Esophagus mucosa (tissue), 1 donor: ENCODE data around the gene OIT3. TPM values are rescaled to one million over a fixed set of nuclear protein-coding genes. Genes with fewer than 3 reads are reported as not detected.
"Not testable (repeated sequence)": the region's sequence is repeated elsewhere in the genome, so short reads cannot be mapped to it uniquely, and the experiment has no call there.

Experiments
- ATAC-seq: fragments of 200-7000 bp; cut with Tn5 transposase; one replicate; pipeline ENCODE4 v1.9.1; 2020
- total RNA-seq: library from RNA; stranded (reverse); gene quantifications from one replicate; pipeline ENCODE4 v1.2.4, GENCODE V29; 2023
- donor health status: DM: yes; HTN: yes; CAD: no.

Gene OIT3
- total RNA-seq, result not detected

DNA sequence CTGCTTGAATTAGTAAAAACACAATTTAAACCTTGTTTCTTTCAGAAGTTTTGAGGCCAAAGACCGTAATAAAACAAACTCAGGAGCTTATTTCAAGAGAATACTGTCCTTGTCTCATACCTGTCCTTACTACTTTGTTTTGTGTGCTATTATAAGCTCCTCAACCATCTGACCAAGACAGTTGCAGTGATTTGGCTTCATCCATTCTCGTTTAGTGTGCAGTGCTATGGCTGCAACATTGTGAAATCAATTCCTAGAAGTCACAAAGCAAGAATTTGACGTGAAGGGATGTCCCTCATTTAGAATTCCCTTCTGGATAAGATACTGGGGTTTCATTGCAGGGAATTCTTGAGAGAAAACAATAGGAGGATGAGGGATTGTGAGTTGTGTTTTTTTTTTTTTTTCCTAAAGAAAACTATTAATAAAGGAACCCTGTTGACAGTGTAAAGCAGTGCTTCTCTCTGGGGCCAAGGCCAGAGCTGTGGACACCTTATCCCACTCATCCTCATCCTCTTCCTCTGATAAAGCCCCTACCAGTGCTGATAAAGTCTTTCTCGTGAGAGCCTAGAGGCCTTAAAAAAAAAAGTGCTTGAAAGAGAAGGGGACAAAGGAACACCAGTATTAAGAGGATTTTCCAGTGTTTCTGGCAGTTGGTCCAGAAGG is at the start of gene OIT3:
TSS of gene OIT3 (plus strand) at position 604 of the 663 bp plus-strand sequence. CDS start 60 bp downstream, outside the sequence.
- no peak for ATAC-seq

DNA sequence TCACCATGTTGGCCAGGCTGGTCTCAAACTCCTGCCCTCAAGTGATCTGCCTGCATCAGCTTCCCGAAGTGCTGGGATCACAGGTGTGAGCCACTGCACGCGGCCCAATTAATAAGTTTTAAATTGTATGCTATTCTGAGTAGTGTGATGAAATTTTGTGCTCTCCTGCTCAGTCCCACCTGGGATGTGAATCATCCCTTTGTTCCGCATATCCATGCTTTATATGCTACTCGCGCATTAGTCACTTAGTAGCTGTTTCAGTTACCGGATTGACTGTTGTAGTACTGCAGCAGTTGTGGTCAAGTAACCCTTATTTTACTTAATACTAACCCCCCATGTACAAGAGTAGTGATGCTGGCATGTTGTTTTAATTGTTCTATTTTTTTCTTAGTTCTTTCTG is 47.3 kb upstream of the OIT3 start:
- ATAC-seq, result peak; percentile 96

DNA sequence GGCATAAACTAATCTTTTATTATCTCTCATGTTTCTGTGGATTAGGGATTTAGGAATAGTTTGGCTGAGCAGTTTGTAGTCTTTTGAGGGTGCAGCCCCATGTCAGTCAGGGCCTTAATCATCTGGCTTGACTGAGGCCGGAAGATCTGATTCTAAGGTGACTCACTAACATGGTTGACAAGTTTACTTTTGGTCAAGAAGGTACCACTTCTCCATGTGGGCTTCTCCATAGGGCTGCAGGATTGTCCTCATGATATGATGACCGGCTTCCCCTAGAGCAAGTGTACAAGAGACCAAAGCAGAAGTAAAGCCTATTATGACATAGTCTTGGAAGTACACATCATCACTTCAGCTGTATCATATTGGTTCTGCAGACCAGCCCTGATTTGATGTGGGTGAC is 45.9 kb upstream of the OIT3 start:
- ATAC-seq, result peak; percentile 60

DNA sequence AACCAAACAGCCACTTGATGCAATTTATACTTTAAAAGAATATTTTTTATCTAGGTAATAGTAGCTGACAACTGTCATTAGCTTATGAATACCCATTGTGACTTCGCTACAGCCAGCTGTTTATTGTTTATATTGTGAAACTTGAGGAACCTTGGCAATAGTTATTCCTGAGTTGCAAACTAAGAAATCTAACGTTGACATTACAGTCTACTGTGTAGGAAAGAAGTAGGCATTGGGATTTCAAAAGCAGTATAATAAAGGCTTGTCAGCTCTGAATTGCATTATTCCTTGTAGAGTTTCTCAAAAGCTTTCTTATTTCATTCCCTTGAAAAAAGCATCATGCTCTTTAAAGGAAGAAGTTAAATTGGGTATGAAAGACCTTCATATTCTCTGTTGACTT is 42.7 kb upstream of the OIT3 start:
- ATAC-seq, result no peak

DNA sequence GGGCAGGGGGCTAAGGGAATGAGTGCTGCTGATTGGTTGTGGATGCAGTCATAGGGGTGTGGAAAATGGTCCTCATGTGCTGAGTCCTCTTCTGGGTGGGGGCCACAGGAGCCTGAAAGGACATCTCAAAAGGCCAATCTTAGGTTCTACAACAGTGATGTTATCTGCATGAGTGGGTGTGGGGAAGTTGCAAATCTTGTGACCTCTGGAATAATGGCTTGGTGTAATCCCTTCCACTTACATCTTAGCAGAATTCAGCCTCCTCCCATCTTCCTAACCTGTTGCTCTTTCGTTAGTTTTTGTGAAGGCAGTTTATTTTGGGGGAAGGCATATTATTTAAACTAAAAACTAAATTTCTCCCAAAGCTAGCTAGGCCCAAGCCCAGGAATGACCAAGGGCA is 42.0 kb upstream of the OIT3 start:
- no peak for ATAC-seq

DNA sequence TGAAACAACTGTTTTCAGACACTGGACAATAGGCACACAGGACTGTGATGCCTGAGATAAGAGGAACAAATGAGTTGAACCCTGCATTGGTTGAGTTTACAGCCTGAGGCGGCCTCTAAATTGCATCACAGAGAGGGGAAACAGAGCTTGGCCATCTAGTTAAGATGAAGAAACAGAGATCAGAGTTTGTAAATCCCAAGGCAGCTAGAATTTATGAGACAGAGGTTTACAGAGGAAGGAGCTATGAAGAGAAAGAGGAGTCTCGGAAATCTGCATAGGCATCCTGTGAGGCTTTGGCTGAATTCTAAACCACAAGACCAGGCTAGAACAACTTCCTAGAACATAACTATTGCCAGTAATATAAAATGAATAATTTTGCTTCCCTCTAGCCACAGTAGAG is 41.0 kb upstream of the OIT3 start:
- no peak for ATAC-seq

DNA sequence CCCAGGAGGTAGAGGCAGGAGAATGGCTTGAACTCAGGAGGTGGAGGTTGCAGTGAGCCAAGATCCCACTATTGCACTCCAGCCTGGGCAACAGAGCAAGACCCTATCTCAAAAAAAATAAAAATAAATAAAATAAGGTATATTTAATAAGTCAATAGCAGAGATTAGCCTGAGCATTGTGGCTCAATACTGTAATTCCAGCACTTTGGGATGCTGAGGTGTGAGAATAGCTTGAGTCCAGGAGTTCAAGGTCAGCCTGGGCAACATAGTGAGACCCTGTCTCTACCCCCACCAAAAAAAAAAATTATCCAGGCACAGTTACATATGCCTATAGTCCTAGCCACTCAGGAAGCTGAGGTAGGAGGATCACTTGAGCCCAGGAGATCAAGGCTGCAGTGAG is 38.4 kb upstream of the OIT3 start:
- ATAC-seq, result no peak

DNA sequence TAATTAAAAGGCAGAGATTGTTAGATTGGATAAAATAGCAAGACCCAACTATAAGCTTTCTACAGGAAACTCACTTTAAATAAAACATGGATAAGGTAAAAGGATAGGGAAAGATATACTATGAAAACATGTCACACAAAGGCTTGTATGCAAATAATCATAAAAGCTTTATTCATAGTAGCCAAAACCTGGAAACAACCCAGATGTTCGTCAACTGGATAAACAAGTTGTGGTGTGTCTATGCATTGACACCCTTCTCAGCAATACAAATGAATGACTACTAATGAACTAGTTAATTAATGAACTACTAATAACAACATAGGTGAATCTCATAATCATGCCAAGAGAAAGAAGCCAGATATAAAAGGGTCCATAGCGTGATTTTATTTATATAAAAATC is 37.7 kb upstream of the OIT3 start:
- ATAC-seq, result peak; percentile 62

DNA sequence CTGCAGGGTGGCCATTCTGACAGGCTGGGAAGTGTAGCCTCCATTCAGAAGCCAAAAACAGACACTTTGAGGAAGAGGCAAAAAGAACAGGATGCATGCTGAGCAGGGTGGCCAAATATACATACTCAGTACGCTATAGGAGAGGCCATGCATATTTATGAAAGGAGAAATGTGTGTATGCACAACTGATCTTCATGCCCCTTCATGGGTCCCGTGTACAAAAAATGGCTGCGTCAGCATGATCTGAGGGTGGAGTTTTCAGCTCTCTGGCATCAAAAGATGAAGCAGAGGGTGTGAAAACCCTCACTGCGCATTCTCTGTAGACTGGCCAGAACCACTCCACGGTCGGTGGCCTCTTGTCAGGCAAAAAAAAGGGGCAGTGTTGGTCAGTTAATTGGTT is 35.5 kb upstream of the OIT3 start:
- ATAC-seq, result no peak

DNA sequence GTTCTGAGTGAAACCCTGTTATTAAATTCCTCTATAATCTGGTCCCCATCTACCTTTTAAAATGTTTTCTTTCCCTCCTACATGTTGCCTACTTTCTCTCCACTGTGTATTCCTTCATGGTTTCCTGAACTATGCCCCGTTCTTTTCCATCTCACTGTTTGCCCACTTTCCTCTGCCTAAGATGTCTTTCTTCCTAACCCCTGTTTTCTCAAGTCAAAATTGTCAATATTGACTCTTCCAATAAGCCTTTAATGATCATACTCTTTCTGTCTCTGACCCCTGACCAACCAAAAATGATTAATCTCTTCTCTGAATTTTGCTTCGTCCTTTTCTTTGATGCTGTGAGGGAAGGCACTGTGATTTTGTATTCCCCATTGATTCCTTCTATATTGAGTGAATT is 30.6 kb upstream of the OIT3 start:
- no peak for ATAC-seq

DNA sequence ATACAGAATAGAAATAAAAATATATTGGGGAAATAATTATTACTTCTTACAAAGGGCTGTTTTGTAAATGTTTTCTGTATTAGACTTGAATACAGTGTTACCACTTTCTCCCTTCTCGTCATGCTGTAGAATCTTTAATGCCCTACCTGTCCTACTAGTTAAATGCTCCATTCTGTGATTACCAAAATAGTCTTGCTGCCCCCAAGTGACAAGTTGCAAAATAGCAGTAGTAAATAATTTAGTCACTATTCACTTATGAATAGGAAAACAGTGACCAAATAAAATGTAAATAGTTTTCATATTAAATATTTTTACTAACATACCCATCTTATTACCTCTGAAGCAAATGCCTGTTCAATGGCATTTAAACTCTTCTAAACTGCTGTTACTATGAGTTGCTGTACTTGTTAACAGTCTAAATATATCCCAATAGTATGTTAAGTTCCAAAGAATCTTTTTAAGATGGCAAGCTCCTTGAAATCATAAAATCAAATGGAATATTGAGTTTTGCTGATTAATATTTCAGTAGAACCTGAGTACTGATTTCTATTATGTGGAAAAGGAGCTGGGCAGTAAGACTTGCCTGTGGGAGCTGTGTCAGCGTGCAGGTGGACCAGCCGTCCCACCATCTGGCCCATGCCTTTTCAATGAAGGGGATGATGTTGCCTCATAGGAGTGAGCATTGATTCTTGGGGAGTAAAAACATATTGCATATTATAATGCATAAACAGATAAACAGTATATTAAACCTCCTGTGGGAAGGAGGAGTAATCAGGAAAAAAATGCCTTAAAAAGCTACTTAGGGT is 18.1 kb upstream of the OIT3 start:
- peak; percentile 50 for ATAC-seq

DNA sequence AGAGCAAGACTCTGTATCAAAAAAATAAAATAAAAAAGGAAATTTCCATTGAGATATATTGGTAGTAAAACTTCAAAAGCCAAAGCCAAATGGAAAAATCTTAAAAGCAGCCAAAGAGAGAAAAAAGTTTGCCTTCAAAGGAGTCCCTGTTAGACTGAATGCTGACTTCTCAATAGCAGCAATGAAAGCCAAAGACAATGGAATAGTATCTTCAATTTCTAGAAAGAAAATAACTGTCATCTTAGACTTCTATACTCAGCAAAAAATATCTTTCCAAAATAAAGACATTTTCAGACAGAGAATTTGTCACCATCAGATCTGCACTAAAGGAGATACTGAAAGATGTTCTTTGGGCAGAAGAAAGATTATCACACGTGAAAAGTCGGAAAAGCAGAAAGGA is 14.3 kb upstream of the OIT3 start:
- ATAC-seq, result no peak

DNA sequence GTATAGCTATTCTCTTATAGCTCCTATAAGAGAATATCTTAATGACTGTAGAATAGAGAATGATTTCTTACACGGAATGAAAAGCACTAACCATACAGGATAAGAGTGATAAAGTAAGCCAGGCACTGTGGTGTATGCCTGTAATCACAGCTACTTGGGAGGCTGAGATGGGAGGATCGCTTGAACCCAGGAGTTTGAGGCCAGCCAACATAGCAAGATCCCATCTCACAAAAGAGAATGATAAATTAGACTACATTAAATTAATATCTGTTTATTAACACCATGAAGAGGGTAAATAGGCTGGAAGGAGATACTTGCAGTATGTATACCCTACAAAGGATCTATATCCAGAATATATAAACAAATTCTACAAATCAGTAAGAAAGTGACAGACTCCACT is 12.2 kb upstream of the OIT3 start:
- ATAC-seq, result no peak

DNA sequence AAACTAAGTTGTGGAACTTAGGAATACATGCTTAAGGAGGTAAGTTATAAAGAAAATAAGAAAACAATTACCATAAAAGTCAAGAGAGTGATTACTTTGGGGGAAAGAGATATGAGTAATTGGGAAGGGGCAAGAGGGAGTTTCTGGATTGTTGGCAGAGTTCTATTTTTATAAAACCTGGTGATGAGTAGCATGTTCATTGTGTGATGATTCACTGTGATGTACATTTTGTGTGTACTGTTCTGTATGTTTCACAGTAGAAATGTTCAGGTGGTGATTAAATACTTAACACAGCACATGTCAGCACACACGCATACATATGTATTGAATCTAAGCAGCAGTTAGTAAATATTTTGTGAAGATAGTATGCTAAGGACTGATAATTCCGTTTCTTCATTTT is 9.7 kb upstream of the OIT3 start:
- no peak for ATAC-seq

DNA sequence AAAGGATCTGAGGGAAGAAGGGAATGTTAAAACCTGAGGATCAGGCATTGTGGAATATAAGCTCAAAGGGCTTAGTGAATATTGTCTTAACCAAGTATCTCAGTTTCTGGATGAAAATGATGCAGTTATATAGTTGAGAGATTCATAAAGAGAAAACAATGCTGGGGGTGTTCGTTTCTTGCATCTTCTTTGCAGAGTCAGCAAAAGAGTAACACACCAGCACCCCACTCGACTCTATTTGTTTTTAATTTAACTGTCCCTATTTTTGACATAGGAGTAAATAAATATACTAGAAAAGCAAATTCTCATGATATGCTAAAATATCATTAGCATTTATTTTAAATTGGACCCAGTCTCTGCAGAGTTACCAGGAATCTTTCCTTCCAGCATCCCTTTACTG is 7.6 kb upstream of the OIT3 start:
- ATAC-seq, result no peak

DNA sequence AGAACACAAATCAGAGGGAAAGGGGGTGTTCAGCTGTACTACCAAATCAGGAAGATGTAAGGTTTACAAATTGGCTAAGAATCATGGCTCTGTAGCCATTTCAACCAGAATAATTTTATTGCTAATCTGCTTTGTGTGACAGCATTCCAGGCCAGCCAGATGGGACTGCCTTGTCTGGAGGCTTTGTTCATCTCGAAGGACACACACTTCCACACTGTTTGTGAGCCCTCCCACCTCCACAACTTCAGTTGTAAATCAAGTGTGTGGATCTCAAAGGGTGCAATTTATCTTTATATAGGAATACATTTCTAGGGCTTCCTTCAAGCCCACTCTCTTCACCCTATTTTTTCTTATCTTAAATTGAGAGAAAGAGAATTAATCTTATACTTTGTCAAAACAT is 6.9 kb upstream of the OIT3 start:
- ATAC-seq, result no peak

DNA sequence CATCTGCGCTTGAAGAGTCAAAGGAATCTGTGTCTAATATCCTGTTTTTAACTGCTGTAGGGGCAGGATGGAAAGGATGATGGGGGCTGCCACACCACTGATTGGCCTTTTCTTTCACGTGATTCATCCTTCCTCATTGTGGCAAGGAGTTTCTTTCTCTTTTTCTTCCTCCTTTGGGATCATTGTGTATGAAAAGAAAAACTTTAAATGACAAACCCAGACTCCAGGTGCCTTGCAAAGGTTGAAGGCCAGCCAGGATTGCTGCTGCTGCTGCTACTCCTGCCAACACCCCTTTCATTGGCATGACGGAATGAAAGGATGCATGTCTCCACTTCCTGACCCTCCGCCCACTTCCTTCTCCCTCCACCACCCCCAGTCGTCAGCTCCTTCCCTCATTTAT is 6.5 kb upstream of the OIT3 start:
- no peak for ATAC-seq

DNA sequence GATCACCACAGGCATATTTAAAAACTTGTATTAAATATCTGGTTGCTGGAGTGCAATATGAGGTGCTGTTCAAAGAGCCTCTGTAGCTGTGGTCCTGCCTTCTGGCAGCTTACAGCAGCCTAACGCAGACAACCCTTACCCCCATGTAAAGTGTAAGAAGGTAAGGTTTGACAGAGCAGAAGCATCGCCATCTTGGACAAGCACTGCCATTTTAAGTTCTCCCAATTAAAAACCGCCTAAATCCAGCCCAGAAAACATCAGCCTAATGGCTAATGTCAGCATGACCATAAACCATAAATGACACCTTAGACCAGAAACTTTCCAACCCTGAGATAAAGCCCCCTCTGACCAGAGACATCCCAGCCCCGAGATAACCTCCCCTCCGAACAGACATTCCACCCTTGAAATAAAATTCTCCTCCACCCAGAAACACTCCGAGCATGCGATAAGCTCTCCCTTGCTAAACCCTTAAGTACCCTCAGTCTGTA is 5.3 kb upstream of the OIT3 start:
- no peak for ATAC-seq

DNA sequence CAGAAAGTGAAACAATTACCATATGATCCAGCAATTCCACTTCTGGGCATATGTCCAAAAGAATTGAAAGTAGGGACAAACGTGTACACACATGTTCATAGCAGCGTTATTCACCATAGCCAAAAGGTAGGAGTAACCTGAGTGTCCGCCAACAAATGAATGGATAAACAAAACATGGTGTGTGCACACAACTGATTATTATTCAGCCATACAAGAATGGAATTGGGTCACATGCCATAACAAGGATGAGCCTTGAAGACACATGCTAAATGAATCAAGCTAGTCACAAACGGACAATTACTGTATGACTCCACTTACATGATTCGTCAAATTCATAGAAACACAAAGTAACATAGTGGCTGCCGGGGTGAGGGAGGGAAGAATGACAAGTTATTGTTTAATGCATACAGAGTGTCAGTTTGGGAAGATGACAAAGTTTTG is 4.1 kb upstream of the OIT3 start:
- ATAC-seq, result peak; percentile 97

DNA sequence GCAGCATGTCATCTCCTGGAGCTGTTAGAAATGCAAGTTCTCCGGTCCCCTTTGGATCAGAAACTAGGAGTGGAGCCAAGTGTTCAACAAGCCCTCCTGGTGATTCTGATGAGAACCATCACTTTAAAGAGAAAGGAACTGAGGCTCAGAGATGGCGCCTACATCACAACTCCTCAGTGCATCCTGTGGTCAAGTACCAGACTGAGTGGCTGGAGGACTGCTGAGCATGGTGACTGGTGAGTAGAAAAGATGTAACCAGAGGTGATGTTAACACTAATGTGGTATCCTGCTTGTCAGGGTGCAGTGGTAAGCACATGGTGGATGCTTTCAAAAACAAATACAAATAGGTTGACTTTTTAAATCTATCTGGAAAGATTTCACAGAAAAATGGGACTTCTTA is 3.5 kb upstream of the OIT3 start:
- no peak for ATAC-seq

DNA sequence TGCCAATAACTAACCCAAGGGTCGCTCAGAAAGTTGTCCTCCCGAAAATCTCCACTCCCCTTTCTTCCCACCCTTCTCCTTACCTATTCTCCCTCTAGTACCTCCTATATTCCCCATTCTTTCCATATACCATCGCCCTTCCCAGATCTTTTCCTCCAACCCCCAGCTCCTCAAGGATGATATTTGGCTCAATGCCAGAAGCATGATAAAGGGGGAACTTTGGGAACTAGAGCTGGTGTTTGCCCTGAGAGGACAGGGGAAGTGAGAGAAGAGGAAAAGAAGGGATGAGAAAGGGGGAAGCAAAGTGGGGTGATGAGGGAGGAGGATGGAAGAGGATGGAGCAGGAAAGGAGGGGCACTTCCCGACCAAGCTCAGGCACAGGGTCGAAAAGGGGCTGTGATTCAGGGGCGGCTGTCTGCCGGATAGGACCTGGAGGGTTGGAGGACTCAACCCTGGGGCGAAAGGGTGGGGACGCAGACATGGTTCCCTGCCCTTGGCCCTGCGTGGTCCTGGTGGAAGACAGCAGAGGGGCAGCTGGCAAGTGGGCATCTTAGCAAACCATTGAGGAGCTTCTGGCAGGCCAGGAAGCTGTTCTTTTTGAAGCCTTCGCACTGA is 1.8 kb downstream of the OIT3 start:
- ATAC-seq, result no peak

DNA sequence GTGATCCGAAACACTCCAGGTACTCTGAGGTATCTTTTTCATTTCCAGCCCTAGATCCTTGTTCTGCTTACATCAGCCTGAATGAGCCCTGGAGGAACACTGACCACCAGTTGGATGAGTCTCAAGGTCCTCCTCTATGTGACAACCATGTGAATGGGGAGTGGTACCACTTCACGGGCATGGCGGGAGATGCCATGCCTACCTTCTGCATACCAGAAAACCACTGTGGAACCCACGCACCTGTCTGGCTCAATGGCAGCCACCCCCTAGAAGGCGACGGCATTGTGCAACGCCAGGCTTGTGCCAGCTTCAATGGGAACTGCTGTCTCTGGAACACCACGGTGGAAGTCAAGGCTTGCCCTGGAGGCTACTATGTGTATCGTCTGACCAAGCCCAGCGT is 5.1 kb downstream of the OIT3 start:
- ATAC-seq, result no peak

DNA sequence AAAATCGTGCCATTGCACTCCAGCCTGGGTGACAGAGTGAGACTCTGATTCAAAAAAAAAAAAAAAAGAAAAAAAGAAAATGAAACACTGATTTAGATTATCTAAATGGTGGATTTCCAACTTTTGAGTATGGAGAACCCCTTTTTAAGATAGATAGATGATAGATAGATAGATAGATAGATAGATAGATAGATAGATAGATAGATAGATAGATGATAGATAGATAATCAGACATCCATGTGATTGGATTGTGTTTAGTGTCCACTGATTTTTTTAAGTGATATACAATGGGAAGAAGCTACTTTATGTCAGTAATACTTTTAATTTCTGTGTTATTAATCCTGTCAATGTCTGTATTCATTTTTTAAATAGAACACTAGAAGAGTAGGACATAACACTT is 6.0 kb downstream of the OIT3 start:
- no peak for ATAC-seq

DNA sequence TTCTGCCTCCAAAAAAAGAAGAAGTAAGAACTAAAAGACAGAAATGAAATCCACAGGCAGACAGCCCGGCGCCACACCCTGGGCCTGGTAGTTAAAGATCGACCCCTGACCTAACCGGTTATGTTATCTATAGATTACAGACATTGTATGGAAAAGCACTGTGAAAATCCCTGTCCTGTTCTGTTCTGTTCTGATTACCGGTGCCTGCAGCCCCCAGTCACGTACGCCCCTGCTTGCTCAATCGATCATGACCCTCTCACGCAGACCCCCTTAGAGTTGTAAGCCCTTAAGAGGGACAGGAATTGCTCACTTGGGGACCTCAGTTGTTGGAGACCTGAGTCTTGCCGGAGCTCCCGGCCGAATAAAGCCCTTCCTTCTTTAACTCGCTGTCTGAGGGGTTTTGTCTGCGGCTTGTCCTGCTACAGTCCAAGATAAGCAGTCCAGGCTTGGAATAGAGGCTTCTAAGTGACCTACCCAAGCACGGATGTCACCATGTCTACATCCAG is 10.5 kb downstream of the OIT3 start:
- ATAC-seq, result not testable (repeated sequence)
